Measurements from ENCODE around the gene BRAF.
"Not testable (repeated sequence)": the region's sequence is repeated elsewhere in the genome, so short reads cannot be mapped to it uniquely, and the experiment has no call there.

BRAF gene

DNA sequence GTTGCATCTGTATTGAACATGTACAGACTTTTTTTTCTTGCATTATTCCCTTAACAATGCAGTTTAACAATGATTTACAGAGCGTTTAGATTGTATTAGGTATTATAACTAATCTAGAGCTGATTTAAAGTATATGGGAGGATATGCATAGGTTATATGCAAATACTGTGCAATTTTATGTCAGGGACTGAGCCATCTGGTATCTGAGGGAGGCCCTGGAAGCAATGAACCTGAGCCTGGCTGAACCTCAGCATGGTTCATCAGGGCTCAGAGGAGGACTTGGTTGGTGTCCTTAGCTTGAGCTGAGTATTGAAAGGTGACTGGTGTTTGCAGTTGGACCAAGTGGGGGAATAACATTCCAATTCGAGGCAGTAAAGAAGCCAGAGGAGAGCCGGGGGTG, 247.2 kb downstream of the BRAF start:
- DNase-seq = no peak

DNA sequence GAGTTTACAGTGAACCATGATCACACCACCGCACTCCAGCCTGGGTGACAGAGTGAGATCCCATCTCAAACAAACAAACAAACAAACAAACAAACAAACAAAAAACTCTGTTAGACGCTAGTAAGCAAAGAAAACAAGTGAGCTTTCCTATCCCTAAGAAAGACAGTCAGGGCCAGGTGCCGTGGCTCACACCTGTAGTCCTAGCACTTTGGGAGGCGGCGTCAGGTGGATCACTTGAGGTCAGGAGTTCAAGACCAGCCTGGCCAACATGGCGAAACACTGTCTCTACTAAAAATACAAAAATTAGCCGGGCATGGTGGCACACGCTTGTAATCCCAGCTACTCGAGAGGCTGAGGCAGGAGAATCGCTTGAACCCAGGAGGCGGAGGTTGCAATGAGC, 247.8 kb downstream of the BRAF start:
- DNase-seq = not testable (repeated sequence)

DNA sequence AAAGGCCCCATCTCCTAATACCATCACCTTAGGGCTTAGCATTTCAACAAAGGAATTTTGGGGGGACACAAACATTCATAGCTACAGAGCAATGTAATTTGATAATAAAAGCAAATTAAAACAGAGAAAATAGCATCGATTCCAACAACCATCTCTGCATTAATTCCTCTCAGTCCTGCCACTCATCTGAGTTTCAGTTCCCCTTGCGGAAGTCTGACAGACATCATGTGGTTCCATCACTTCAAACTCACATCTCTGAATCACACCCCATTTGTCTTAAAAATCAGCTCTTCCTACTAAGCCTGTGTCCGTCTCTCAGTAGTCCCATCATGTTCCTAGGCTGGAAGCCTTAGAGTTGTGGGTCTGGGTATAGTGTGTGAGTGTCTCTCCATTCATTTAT, 248.4 kb downstream of the BRAF start:
- no peak for DNase-seq

DNA sequence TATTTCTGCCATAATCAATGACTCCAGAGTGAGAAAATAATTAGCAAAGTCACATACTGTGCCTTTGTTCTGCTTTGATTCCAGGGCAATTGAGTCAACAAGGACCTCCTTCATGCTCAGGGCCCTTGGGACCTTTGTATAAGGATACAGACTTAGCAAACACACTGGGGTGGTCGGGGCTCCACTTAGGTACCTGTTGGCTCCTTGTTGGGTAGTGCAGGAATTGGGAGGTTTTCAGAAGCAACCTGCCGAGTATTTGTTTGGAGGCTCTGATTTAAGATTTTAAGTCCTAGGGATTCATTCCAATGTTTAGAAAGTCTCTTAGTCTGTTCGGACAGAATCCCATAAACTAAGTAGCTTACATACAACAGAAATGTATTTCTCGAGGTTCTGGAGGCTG, 249.0 kb downstream of the BRAF start:
- DNase-seq = no peak

DNA sequence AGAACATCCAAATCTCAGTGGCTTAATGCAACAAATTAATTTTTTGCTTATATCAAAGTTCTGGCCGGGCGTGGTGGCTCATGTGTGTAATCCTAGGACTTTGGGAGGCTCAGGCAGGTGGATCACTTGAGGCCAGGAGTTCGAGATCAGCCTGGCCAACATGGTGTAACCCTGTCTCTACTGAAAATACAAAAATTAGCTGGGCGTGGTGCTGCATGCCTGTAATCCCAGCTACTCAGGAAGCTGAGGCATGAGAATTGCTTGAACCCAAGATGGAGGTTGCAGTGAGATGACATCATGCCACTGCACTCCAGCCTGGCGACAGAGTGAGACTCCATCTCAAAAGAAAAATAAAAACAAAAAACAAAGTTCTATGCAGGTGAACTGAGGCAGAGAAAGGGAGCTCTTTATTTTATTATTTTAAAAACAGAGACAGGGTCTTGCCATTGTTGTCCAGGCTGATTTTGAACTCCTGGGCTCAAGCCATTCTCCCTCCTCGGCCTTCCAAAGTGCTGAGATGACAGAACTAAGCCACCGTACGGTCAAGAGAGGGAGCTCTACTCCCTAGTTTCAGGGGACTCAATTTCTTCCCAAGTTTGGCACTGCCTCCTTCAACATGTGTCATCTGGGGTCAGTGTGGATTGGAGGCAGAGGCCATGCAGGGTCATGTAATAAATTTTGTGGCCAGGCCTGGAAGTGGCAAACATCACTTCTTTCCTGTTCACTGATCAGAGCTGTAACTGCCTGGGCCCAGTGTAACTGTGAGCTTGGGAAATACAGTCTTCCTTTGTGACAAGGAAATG, 249.6 kb downstream of the BRAF start:
- DNase-seq = peak; percentile 4

DNA sequence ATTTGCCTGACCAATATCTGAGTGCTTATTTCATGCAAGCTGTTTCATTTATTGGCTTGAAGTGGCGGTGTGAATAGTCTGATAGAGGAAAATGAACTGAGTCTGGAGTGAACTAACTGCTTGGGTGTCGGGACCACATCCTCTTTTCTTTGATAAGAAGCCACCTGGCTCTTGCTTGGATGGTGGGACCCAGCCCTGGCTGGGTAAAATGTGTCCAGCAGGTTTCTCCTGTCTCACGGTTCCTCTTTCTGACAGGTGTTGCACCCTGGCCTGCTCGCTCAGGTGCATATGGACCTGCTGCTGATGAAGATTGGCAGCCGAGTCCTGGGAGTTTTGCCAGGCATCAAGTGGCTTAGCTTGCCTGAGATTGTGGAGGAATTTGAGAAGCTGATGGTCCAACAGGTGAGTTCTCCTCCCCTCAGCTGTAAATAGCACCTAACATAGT, 250.4 kb downstream of the BRAF start:
- DNase-seq = no peak

DNA sequence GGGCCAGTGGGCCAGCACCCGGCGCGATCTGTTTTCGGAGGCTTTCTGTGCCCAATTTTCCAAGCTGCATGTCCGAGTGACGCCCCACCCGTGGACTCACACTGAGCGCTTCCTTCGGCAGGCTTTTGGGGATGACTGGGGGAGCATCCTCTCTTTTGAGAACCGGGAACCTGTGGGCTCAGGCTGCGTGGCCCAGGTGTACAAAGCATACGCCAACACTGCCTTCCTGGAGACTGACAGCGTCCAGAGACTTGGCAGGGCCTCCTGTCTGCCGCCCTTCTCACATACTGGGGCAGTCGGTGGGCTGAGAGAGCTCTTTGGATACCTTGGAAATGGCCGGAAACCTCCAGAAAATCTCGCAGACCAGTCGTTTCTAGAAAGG, 251.0 kb downstream of the BRAF start:
- no peak for DNase-seq

DNA sequence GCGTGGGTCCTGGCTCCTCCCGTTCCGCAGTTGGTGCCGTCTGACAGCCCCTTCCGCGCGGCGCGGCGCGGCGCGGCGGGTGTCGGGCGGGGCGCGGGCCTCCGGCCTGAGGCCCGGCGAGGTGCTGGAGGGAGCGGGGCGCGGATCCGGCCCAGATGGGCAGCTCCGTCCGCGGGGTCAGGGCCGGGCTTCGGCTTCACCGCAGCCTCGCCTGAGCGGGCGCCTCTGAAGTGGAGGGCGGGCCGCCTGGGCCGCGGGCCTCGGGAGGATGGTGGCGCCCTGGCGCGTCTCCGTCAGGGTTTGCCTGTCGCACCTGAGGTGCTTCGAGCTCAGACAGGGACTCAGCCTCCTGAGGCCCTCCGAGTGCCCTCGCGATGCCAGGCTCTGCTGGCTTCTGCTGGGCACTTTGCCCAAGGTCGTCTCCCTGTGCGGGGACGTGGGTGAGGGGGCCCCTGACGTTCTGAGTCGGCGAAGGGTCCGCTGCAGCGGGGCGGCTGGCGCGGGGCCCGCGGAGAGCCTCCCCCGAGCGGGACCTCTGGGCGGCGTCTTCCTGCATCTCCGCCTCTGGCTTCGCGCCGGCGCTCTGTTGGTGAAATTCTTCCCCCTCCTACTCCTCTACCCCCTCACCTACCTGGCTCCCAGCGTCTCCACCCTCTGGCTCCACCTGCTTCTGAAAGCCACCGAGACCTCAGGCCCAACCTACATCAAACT, 251.5 kb downstream of the BRAF start:
- DNase-seq = peak; percentile 37

DNA sequence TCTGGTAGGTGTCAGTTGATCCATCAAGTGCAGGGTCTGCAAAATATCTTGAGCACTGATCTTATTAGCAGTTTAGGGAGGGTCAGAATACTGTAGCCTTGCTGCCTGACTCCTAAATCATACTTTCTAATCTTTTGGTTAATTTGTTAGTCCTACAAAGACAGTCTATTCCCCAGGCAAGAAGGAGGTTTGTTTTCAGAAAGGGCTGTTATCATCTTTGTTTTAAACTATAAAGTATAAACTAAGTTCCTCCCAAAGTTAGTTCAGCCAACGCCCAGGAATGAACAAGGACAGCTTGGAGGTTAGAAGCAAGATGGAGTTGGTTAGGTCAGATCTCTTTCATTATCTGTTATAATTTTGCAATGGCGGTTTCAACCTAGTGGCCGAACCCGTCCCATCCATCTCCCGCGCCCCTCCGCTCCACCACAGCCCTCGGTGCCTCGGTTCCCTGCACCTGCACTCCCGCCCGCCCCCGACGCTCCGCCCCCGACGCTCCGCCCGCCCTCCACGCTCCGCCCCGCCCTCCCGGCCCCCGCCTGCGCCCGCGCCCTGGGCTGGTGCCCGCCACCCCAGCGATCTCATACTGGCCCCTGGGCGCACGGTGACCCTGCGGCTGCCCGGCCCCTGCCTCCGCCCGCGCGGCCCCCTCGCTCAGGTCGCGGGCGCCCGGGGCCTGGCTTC, 252.2 kb downstream of the BRAF start, which contains the start of gene ADCK2:
TSS of gene ADCK2 (plus strand) at position 564 of the 681 bp plus-strand sequence. CDS start 386 bp downstream, outside the sequence.
- DNase-seq = no peak

DNA sequence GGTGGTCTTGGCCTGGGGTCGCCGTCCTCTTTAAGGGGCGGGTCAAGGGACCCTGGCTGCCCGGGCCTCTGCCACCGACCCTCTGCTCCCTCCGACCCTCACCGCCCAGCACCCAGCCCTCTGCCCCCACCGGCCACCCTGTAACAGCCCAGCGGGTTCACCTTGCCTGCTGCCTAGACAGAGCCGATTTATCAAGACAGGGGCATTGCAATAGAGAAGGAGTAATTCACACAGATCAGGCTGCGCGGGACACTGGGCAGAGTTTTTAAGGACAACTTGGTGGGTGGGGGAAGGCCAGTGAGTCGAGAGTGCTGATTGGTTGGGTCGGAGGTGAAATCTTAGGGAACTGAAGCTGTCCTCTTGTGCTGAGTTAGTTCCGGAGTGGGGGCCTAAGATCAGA, 252.8 kb downstream of the BRAF start:
- no peak for DNase-seq

DNA sequence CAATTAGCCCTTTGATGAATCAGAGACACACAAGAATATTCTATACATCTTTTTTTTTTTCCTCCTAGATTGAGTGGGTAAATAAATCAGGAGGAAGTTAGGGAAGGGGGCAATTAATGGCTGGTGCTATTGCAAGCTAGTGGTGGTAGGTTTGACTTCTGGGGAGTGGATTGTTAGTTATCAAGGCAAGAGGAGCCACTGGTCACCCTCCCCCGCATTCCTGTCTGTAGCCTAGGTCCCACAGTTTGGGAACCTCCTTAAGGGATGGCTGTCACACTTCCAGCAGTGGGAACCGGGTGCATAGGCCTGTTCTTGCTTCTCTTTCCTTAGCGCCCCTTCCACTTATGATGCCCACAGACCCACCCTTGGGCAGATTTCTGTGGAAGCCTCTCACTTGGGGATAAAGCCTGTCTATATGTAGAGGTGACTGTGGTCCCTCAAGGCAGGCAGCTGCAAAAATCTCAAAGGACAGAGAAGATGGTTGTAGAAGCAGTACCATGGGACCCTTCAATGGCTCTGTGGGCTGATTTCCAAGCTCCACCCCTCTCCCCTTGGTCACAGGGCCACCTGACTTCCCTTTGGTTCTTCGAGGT, 254.3 kb downstream of the BRAF start:
- no peak for DNase-seq

DNA sequence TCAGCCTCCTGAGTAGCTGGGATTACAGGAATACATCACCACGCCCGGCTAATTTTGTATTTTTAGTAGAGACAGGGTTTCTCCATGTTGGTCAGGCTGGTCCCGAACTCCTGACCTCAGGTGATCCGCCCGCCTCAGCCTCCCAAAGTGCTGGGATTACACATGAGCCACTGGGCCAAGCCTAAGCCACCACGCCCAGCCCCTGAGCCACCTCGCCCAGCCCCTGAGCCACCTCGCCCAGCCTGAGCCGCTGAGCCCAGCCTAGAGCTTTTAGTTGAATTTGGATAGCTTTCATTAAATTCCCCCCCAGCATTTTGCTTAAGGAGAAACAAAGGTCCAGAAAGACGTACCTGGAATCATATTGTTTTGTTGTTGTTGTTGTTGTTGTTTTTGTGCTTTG, 254.9 kb downstream of the BRAF start:
- DNase-seq = not testable (repeated sequence)

DNA sequence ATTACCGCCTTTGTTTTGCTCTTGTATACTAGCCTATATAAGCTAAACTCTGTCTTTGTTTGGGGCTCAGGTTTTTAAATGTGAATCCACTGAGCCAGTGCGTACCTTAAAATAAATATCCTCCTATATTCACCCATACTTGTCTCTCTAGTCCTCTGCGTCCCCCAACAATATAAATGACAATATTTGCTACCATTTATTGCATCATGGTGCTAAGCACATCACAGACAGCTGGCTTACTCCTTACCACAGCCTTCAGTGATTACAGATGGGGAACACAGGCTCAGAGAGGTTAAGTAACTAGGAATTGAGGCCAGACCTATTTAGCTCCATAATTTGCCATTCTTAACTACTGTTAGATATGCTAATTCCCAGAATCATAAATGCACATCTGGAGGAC, 255.4 kb downstream of the BRAF start:
- no peak for DNase-seq
